ENCODE data around the gene LATS1.
"Not testable (repeated sequence)": the region's sequence is repeated elsewhere in the genome, so short reads cannot be mapped to it uniquely, and the experiment has no call there.

DNA sequence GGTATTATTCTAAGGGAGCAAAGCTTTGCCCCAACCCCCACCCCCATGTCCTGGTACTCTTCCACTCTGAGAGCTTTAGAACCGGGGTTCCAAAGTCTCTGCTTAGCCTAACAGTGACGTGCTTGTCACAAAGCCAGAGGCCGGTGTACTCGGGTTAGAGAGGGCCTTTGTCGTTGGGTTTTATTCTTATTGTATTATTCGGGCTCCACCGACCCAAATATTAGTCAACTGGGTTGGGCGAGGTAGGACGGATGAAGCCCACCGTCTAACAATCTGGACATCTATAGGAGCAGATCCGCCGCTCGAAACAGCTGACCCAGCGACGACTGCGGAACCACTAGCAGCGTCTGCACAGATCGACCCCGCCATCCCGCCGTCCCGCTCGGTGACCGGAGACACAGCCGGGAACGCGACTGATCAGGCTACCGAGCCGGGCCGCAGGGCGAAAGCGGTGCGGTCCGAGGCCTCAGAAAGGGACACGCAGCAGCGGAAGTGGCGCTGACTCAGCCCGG lies 31.2 kb upstream of the LATS1 start:
- TF ChIP-seq, protein P1, sequence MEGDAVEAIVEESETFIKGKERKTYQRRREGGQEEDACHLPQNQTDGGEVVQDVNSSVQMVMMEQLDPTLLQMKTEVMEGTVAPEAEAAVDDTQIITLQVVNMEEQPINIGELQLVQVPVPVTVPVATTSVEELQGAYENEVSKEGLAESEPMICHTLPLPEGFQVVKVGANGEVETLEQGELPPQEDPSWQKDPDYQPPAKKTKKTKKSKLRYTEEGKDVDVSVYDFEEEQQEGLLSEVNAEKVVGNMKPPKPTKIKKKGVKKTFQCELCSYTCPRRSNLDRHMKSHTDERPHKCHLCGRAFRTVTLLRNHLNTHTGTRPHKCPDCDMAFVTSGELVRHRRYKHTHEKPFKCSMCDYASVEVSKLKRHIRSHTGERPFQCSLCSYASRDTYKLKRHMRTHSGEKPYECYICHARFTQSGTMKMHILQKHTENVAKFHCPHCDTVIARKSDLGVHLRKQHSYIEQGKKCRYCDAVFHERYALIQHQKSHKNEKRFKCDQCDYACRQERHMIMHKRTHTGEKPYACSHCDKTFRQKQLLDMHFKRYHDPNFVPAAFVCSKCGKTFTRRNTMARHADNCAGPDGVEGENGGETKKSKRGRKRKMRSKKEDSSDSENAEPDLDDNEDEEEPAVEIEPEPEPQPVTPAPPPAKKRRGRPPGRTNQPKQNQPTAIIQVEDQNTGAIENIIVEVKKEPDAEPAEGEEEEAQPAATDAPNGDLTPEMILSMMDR (IDR thresholded peaks at IDR 0.05; ENCODE audit: low read depth, low read length, missing input control): not testable (repeated sequence)
- TF ChIP-seq, protein P2, sequence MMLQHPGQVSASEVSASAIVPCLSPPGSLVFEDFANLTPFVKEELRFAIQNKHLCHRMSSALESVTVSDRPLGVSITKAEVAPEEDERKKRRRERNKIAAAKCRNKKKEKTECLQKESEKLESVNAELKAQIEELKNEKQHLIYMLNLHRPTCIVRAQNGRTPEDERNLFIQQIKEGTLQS (IDR thresholded peaks at IDR 0.05): not testable (repeated sequence)
- TF ChIP-seq EGR1 (IDR thresholded peaks at IDR 0.05; ENCODE audit: low read depth in 2 of 2); RXRA (IDR thresholded peaks at IDR 0.05); RAD21 (IDR thresholded peaks at IDR 0.05); TAF1 (conservative IDR thresholded peaks at IDR 0.05); YY1 (IDR thresholded peaks at IDR 0.05); HNF4G (IDR thresholded peaks at IDR 0.05); NR2F2 (IDR thresholded peaks at IDR 0.05): not testable (repeated sequence)
- TF ChIP-seq, protein P3, sequence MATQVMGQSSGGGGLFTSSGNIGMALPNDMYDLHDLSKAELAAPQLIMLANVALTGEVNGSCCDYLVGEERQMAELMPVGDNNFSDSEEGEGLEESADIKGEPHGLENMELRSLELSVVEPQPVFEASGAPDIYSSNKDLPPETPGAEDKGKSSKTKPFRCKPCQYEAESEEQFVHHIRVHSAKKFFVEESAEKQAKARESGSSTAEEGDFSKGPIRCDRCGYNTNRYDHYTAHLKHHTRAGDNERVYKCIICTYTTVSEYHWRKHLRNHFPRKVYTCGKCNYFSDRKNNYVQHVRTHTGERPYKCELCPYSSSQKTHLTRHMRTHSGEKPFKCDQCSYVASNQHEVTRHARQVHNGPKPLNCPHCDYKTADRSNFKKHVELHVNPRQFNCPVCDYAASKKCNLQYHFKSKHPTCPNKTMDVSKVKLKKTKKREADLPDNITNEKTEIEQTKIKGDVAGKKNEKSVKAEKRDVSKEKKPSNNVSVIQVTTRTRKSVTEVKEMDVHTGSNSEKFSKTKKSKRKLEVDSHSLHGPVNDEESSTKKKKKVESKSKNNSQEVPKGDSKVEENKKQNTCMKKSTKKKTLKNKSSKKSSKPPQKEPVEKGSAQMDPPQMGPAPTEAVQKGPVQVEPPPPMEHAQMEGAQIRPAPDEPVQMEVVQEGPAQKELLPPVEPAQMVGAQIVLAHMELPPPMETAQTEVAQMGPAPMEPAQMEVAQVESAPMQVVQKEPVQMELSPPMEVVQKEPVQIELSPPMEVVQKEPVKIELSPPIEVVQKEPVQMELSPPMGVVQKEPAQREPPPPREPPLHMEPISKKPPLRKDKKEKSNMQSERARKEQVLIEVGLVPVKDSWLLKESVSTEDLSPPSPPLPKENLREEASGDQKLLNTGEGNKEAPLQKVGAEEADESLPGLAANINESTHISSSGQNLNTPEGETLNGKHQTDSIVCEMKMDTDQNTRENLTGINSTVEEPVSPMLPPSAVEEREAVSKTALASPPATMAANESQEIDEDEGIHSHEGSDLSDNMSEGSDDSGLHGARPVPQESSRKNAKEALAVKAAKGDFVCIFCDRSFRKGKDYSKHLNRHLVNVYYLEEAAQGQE (IDR thresholded peaks at IDR 0.05): not testable (repeated sequence)
- TF ChIP-seq, protein P4, sequence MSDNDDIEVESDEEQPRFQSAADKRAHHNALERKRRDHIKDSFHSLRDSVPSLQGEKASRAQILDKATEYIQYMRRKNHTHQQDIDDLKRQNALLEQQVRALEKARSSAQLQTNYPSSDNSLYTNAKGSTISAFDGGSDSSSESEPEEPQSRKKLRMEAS (IDR thresholded peaks at IDR 0.05): not testable (repeated sequence)
- TF ChIP-seq SP1 (IDR thresholded peaks at IDR 0.05) (peak; percentile 61), GABPA (IDR thresholded peaks at IDR 0.05 in 1 of 2, conservative IDR thresholded peaks at IDR 0.05 in 1 of 2) (peak in 1 of 2 donors; percentile 20), HNF4A (conservative IDR thresholded peaks at IDR 0.05) (peak; percentile 46 to 55)
